Small intestine (tissue), 7 donors: ENCODE data around the gene LINGO3. TPM values are rescaled to one million over a fixed set of nuclear protein-coding genes. Genes with fewer than 3 reads are reported as not detected.
"Not testable (repeated sequence)": the region's sequence is repeated elsewhere in the genome, so short reads cannot be mapped to it uniquely, and the experiment has no call there.

Source experiments
- DNase-seq, 2 donors: peaks; one replicate each; pipeline versions ENCODE4 v3.0.0 to v3.0.0-alpha.2; 2013
- FAIRE-seq: peaks from 2 replicates; lab custom pipeline; 2012; peaks lifted over from hg19 to GRCh38; lab: Jason Lieb, UNC
- H3K27ac ChIP-seq, 3 donors: one replicate each; pipeline ENCODE4 v1.5.1; 2013; ENCODE audit warnings: low read length in 2 of 3, mild to moderate bottlenecking in 2 of 3, control low read depth in 1 of 3, inconsistent platforms in 1 of 3, low read depth in 1 of 3, moderate library complexity in 1 of 3
- H3K27me3 ChIP-seq, 3 donors: one replicate each; pipeline ENCODE4 v1.6.1; 2013; ENCODE audit warnings: low read length in 3 of 3, inconsistent platforms in 1 of 3; ENCODE audit not compliant: control insufficient read depth in 3 of 3, insufficient read depth in 3 of 3
- H3K36me3 ChIP-seq, 3 donors: one replicate each; pipeline ENCODE4 v1.6.1; 2013; ENCODE audit warnings: low read length in 3 of 3, inconsistent platforms in 1 of 3, low read depth in 1 of 3, mild to moderate bottlenecking in 1 of 3, moderate library complexity in 1 of 3; ENCODE audit not compliant: control insufficient read depth in 3 of 3, insufficient read depth in 2 of 3
- H3K4me1 ChIP-seq, 3 donors: one replicate each; pipeline ENCODE4 v1.6.1; 2013; ENCODE audit warnings: low read length in 2 of 3, inconsistent platforms in 1 of 3, low read depth in 1 of 3, mild to moderate bottlenecking in 1 of 3, moderate library complexity in 1 of 3; ENCODE audit not compliant: control insufficient read depth in 3 of 3, insufficient read depth in 2 of 3
- H3K4me3 ChIP-seq, 3 donors: one replicate each; pipeline ENCODE4 v1.5.1; 2013; ENCODE audit warnings: low read length in 3 of 3, control low read depth in 1 of 3, inconsistent platforms in 1 of 3, low read depth in 1 of 3, mild to moderate bottlenecking in 1 of 3, moderate library complexity in 1 of 3
- H3K9me3 ChIP-seq, 2 donors: one replicate each; pipeline ENCODE4 v1.6.1; 2013; ENCODE audit warnings: low read depth in 1 of 2, low read length in 1 of 2; ENCODE audit not compliant: control insufficient read depth in 2 of 2, insufficient read depth in 1 of 2
- WGBS, 3 donors: extraction: QIAGEN DNeasy Blood & Tissue Kit; methylation state at CpG; one replicate each; pipeline ENCODE4 v1.1.7; 2013; 5-methylcytosine and 5-hydroxymethylcytosine counted together
- polyA plus RNA-seq, 4 donors: library from polyadenylated mRNA; stranded (reverse) in 3 of 4; unstranded in 1 of 4; fragments of 200-250 nt in 3 of 4; fragments of 120-200 nt in 1 of 4; gene quantifications; one replicate each; pipeline versions ENCODE4 v1.2.1 to v1.2.3, GENCODE V29; 2013
- donor health status: healthy with polysubstance abuse.
- donor health status: control.
- donor health status: control.
- donor health status: Bipolar disorder and iron deficiency.
- donor health status: healthy.

LINGO3 gene
- polyA plus RNA-seq, 4 donors, result 0.13 to 0.56 TPM; not detected in 2

- H3K4me1 ChIP-seq, result no peaks in the 10 kb centered on the region
- no peak overlapping the region for H3K27ac ChIP-seq
- H3K4me3 ChIP-seq, result no peak overlapping the region
- peaks cover 0 to 2% of the 10 kb centered on the region in 2 donors for H3K9me3 ChIP-seq
- no peaks in the 10 kb centered on the region for H3K27me3 ChIP-seq
- DNase-seq (no peak), FAIRE-seq (no peak)
- WGBS, 3 donors, result 93 to 97% (median 95%) methylated on average over 23 to 24 of the region's 24 CpGs
- H3K36me3 ChIP-seq, result peaks cover 2 to 76% (median 8%) of the 10 kb centered on the region in 3 donors
These were observed 44.2 kb upstream of the LINGO3 start for GRCh38 chr19:2352121-2352520.

GRCh38 chr19:2351591-2351990, 43.6 kb upstream of the LINGO3 start:
- no peak for DNase-seq
- WGBS, 3 donors, result 93 to 96% (median 95%) methylated on average over 18 to 28 of the region's 28 CpGs
- H3K9me3 ChIP-seq, result peaks cover 0 to 2% of the 10 kb centered on the region in 2 donors
- peaks cover 2 to 81% (median 8%) of the 10 kb centered on the region in 3 donors for H3K36me3 ChIP-seq
- H3K4me3 ChIP-seq, result no peak overlapping the region
- H3K4me1 ChIP-seq, result no peaks in the 10 kb centered on the region
- H3K27me3 ChIP-seq, result no peaks in the 10 kb centered on the region
- FAIRE-seq, result no peak
- no peak overlapping the region for H3K27ac ChIP-seq

GRCh38 chr19:2350656-2351055, 42.7 kb upstream of the LINGO3 start:
- H3K9me3 ChIP-seq, result peaks cover 0 to 2% of the 10 kb centered on the region in 2 donors
- FAIRE-seq (no peak), DNase-seq (no peak)
- H3K27ac ChIP-seq, result no peak overlapping the region
- 82 to 90% (median 86%) methylated on average over 16 of the region's 16 CpGs for WGBS, 3 donors
- peaks cover 2 to 81% (median 8%) of the 10 kb centered on the region in 3 donors for H3K36me3 ChIP-seq
- H3K27me3 ChIP-seq, result no peaks in the 10 kb centered on the region
- no peak overlapping the region for H3K4me3 ChIP-seq
- H3K4me1 ChIP-seq, result peaks cover 0 to 4% (median 0%) of the 10 kb centered on the region in 3 donors

- H3K36me3 ChIP-seq, result peaks cover 2 to 82% (median 8%) of the 10 kb centered on the region in 3 donors
- H3K4me3 ChIP-seq, result not testable (repeated sequence)
- WGBS, 3 donors, result 94 to 95% (median 95%) methylated on average over 24 of the region's 24 CpGs
These were observed 41.9 kb upstream of the LINGO3 start for GRCh38 chr19:2349818-2350217.

GRCh38 chr19:2345794-2346663, 38.1 kb upstream of the LINGO3 start:
- peaks cover 0 to 2% of the 10 kb centered on the region in 2 donors for H3K9me3 ChIP-seq
- 37 to 62% (median 51%) methylated on average over 25 of the region's 25 CpGs for WGBS, 3 donors
- H3K4me1 ChIP-seq, result peaks cover 0 to 4% (median 0%) of the 10 kb centered on the region in 3 donors
- DNase-seq (peak; percentile 72 to 80), FAIRE-seq (no peak)
- H3K27ac ChIP-seq, result peak overlapping the region in 1 of 3 donors; percentile 3
- H3K36me3 ChIP-seq, result peaks cover 0 to 79% (median 3%) of the 10 kb centered on the region in 3 donors
- no peak overlapping the region for H3K4me3 ChIP-seq
- no peaks in the 10 kb centered on the region for H3K27me3 ChIP-seq

More at GRCh38 chr19:2349818-2350217, 41.9 kb upstream of the LINGO3 start:
- H3K9me3 ChIP-seq, H3K4me1 ChIP-seq, DNase-seq, H3K27me3 ChIP-seq, H3K27ac ChIP-seq, FAIRE-seq: not testable (repeated sequence)

- DNase-seq (no peak), FAIRE-seq (no peak)
- Histone ChIP-seq H3K4me3 (no peak overlapping the region), H3K4me1 (peaks cover 0 to 4% (median 0%) of the 10 kb centered on the region in 3 donors), H3K9me3 (peaks cover 0 to 2% of the 10 kb centered on the region in 2 donors), H3K27me3 (no peaks in the 10 kb centered on the region), H3K27ac (no peak overlapping the region), H3K36me3 (peaks cover 3 to 79% (median 4%) of the 10 kb centered on the region in 3 donors)
- WGBS, 3 donors, result 90 to 96% (median 95%) methylated on average over 13 to 17 of the region's 17 CpGs
These were observed 37.1 kb upstream of the LINGO3 start for GRCh38 chr19:2345076-2345475.

- Histone ChIP-seq H3K4me3 (no peak overlapping the region), H3K27ac (no peak overlapping the region), H3K27me3 (no peaks in the 10 kb centered on the region), H3K4me1 (peaks cover 0 to 4% (median 0%) of the 10 kb centered on the region in 3 donors), H3K36me3 (peaks cover 3 to 79% (median 4%) of the 10 kb centered on the region in 3 donors), H3K9me3 (peaks cover 0 to 2% of the 10 kb centered on the region in 2 donors)
- DNase-seq (no peak), FAIRE-seq (no peak)
- WGBS, 3 donors, result 90 to 94% (median 93%) methylated on average over 16 to 24 of the region's 24 CpGs
These were observed 36.5 kb upstream of the LINGO3 start for GRCh38 chr19:2344381-2344870.

- Histone ChIP-seq H3K4me1 (peaks cover 0 to 4% (median 0%) of the 10 kb centered on the region in 3 donors), H3K27me3 (no peaks in the 10 kb centered on the region), H3K27ac (no peak overlapping the region), H3K4me3 (no peak overlapping the region), H3K9me3 (no peaks in the 10 kb centered on the region), H3K36me3 (peaks cover 3 to 83% (median 4%) of the 10 kb centered on the region in 3 donors)
- WGBS, 3 donors, result 92 to 93% (median 93%) methylated on average over 22 to 31 of the region's 31 CpGs
- DNase-seq (no peak), FAIRE-seq (no peak)
These were observed 35.5 kb upstream of the LINGO3 start for GRCh38 chr19:2343289-2343982.
